HuH-7.5 (cell line): ENCODE measurements around the gene C1QB.
A peak's percentile ranks its signal among the peaks of the same experiment; 100 is the strongest.
"Not testable (repeated sequence)": the region's sequence is repeated elsewhere in the genome, so short reads cannot be mapped to it uniquely, and the experiment has no call there.

Experiments
- DNase-seq: peaks from one replicate; pipeline ENCODE4 v3.0.0; 2011; ENCODE audit warnings: low spot score

Gene C1QB

DNA sequence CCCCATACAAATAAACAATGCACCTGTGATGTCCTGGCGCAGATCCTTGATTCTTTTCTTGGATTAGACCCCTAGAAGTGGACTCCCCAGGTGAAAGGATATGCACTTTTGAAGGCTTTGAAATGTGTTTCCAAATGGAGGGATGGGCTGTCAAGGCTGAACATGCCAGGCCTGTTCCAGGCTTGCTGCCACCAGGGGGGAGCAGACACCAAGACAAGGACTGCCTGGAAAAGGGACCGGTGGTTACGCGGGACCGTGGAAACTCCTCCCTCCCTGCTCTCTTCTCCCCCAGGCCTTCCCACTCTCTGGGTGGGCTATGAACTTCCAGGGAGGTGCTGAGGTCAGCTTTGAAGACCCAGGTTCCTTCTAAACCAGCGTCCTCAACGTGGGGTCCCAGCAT, 12.7 kb downstream of the C1QB start:
- DNase-seq, result no peak

DNA sequence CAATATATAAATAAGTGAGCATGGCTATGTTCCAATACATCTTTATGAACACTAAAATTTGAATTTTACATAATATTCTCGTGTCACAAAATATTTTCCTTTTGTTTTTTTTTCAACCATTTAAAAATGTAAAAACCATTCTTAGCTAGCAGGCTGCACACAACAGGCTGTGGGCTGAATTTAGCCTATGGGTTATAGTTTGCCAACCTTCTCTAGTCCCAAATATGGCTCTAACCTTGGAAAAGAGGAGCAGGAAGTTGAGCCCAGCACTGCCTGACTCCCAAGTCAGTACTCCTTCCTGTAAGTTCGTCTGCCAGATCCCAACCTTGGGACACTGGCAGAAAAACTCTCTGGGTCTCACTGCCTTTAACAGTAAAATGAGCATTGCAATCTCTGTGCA, 13.4 kb downstream of the C1QB start:
- DNase-seq, result no peak

DNA sequence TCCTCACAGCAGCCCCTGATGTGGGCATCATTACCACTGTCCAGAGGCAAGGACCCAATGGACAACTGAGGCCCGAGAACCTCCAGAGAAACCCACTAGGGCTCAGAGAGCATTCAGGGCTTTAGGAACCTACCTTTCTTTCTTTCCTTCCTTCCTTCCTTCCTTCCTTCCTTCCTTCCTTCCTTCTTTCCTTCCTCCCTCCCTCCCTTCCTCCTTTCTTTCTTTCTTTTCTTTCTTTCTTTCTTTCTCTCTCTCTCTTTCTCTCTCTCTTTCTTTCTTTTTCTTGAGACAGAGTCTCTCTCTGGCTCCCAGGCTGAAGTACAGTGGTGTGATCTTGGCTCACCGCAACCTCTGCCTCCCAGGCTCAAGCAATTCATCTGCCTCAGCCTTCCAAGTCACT, 15.8 kb downstream of the C1QB start:
- DNase-seq, result not testable (repeated sequence)

DNA sequence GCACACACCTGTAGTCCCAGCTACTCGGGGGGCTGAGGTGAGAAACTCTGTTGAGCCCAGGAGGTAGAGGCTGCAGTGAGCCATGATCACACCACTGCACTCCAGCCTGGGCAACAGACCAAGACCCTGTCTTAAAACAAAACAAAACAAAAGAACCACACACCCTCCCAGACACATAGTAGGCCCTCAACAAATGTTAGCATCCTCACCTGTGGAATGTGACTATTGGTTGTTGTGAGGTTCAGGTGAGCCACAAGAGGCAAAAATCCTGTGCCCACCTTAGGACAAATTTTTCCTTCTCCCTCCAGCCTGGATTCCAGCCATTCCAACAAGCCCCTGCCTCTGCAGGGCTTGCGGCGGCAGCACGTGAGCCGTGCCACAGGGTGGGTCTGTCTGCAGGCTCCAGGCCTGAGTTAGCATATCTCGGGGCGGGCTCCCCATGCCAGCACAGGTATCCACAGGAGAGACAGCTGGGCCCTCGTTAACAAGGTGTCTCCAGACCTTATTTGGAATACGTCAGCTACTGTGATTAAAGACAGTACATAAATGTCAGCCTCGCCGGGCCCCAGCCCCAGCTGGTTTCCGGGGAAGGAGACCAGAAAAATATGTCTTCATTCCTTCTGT, 17.4 kb downstream of the C1QB start:
- DNase-seq, result no peak

DNA sequence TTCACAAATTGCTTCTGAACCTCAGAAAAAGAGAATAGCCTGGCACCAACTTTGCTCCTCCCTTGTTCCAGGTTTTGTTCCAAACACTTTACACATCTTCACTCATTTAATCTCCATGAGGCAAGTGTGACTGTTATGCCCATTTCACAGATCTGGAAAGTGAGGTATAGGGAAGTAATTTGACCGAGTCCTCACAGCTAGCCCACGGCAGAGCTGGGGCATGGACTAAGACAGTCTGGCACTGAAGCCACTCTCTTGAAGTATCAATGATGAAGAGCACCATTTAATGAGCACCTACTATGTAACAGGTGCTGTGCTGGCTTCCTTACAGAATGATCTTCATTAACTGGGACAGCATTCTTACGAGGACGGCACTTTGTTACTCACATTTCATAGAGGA, 19.0 kb downstream of the C1QB start:
- no peak for DNase-seq

DNA sequence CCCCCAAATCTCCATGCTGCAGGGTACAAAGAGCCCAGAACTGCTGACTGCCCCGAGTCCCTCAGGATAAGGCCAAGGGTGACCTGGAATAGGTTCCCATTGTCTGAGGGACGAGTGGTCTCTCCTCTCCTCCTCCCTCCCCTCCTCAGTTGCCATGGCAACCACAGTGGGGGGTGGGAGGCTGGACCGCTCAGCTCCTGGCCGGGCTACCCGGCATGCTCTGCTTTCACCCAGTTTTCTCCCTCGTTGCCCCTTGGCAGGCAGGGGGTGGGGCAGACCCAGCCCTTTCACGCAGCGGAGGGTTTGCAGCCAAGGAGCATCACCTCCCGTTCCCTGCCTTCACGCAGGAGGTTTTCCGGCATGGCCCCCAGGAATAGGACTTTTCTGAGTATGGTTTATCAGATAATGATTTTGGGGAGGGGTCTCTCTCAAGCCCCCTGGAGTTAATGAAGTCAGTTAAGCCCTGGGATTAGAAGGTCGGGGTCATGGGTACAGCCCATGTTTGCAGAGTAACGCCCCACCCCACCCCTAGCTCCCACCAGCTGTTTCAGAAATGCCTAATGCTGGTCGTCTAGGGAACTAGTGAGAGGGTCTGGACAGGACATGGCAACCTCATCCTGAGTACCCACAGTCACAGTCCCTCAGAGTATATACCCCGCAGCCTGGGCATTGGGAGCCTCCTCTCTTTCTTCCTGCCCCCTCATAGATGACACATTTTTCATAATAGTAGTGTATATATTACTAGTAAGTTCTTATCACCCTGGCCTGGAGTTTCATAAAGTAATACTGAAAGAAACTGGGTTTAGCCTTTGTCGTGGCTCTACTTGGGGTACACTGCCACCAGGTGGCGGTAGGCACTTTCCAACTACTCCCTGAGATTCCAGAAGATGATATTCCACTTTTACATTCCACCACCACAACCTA, 20.7 kb downstream of the C1QB start:
- DNase-seq, result peak; percentile 64

DNA sequence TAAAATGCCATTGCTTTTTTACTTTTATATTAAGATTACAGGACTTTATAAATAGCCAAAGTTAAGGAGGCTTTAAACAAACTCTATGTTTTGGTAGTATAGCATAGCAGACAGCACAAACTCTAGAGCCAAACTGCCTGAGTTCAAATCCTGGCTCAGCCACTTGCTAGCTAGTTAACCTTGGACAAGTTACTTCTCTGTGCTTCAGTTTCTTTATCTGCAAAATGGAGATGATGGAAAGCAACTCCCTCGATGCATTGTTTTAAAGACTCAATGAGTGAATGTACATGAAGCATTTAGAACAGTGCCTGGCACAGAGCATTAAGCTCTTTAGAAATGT, 21.3 kb downstream of the C1QB start:
- DNase-seq, result no peak

DNA sequence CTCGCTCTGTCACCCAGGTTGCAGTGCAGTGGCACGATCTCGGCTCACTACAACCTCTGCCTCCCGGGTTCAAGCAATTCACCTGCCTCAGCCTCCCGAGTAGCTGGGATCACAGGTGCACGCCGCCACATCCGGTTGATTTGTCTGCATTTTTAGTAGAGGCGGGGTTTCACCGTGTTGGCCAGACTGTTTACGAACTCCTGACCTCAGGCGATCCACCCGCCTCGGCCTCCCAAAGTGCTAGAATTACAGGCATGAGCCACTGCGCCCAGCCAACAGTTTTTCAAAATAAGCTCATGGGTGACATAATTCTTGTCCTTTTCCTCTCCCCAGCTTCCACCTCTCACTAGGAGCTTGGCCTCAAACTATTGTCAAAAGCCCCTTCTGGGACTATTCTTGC, 23.1 kb downstream of the C1QB start:
- DNase-seq, result not testable (repeated sequence)

DNA sequence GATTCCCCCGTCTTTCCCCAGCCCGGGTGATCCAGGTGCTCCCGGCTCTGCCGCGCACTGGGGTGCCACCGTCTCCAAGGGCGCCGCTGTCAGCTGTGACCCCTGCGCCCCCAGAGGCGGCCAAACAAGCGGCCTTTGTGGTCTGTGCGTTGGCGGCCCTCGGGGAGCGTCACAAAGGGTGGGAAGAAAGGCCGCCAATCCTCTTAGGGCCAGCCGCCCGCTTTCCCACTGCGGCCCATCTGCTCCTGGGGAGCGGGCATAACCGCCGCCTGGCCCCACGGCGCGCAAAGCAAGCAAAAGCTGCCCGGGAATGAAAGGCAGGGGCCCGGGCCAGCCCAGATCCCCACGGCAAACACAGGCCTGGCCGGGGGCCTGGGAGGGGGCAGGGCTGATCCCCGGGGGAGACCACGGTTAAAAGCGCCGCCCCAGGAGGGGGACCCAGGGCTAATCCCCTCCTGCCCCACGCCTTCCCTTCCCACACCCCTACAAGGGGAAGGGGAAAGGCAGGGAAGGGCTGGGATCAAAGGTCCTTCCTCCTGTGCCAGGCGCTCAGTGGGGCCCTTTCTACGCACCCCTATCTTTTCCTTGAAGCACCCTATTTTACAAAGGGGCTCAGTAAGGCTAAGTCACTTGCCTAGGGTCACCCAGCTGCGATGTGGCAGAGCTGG, 24.0 kb downstream of the C1QB start:
- no peak for DNase-seq

DNA sequence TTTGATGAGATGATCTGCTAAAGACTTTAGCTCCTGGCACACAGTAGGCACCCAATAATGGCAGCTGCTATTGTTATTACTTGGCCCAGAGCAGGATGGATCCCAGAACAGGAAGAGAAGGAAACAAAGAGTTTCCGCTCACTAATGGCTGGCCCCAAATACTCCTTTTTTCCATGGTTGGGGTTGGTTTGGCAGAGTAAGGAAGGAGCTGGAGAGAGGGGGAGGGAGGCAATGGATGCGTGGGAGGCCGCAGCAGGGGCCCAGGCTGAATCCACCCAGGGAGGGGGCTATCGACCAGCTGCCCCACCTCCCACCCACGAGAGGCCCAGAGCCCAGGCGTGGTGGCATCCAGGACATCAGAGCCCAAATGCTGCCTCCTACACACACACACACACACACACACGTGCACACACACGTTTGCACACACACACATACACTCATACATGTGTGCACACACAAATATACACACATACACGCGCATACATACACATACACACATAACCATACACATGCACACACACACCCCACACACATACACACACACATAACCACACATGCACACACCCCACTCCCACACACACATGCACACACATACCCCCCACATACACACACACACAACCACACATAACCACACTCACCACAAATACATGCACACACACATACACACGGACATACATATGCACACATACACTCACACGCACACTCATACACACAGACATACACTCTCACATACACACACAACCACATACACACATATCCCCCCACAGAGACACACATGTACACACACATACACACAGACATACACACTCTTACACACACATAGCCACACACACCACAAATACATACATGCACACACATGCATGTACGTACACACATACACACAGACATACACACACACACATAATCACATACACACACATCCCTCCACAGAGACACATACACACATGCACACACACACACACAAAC, 25.2 kb downstream of the C1QB start:
- DNase-seq, result no peak

DNA sequence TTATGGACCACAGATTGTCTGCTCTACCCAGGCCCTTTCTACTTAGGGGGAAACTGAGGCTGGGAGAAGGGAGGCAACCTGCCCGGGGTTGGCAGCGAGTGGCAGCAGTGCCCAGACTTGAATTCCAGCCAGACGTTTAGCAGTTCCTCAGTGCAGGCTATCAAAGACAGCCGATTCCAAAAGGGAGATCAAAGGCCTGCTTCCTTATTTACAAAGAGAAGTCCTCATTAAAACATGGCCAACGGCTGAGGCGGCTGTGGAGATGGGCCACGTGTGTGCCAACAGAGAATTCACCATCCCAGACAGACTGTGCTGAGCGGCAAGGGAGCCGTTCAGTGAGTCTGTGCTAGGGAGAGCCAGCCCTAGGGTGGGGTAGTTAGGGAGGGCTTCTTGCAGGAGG, 27.7 kb downstream of the C1QB start:
- no peak for DNase-seq

DNA sequence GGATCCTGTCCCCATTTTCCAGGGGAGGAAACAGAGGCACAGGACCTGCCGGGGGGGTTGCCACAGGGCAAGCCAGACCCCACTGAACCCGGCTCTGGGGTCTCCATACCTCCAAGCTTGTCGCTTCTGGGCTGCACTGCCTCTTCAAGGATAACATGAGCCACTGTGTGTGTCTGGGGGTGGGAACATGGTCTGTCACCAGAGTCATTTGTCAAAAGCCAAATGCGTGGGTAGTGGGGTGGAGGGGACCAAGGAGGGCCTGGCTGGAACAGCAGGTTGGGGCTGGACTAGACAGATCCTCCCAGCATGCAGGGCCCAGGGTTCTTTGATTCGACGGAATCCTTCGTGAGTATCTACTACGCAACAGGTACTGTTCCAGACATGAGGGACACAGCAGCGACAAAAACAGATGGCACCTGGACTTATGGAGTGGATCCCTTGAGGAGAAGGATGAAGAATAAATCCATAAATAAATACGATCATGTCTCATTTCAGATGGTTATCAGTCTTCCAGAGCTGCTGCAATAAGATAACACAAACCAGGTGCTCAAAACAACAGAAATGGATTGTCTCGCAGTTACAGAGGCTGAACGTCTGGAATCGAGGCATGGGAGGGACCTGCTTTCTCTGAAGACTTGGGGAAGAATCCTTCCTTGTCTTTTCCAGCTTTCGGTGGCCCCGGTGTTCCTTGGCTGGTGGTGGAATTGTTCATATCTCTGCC, 28.7 kb downstream of the C1QB start:
- no peak for DNase-seq

DNA sequence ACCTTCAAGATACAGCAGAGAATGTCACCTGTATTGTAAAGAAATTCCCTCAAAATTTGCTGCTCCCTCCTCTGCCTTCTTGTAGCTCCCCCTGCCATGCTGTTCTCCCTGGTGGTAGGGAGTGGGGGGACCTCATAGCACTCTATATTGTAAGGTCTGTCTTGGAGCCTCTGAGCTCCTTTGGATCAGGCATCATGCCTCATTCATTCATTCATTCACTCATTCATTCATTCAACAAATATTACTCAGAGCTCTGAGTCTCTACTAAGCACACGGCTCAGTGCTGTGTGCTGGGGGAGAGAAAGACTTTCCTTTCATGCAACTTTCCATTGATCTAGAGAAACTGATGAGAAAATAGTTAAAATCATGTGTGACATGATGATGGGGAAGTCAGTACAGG, 30.5 kb downstream of the C1QB start:
- no peak for DNase-seq

DNA sequence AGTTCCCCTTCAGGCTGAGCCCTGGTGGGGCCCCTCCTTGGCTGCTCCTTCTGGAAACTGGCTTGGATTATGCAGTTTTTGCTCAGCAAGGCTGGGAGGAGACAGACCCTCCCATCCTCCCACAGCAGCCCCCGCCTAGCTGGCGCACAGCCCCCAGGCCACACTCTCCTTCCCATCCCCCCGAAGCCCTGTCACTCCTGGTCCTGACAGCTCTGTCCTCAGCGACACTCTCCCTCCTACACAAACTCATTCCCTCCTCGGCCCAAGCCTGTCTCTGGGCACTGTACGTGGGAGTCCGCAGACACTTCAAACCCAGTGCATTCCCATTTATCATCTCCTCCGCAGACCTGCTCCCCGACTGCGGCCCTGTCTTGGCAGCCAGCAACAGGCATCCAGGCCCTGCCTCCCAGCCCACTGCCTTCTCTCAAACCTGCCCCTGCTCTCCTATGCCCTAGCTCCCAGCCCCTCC, 32.6 kb downstream of the C1QB start:
- DNase-seq, result no peak

DNA sequence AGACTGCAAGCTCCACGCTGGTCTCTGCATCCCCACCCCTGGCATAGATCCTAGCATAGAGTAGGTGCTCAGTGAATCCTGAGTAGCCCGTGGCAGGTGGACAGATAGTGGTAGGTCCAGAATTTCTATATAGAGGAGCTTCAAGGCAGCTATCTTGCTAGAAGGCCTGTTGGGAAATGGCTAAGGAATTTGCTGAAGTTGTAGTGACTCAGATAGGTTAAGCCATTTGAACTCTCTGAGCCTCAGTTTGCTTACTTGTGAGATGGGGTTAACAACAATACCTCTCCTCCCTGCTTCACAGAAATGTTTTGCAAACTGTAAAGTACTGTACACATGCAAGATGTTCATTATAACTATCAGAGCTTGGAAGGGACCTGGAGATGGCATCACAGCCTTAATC, 34.2 kb downstream of the C1QB start:
- no peak for DNase-seq

DNA sequence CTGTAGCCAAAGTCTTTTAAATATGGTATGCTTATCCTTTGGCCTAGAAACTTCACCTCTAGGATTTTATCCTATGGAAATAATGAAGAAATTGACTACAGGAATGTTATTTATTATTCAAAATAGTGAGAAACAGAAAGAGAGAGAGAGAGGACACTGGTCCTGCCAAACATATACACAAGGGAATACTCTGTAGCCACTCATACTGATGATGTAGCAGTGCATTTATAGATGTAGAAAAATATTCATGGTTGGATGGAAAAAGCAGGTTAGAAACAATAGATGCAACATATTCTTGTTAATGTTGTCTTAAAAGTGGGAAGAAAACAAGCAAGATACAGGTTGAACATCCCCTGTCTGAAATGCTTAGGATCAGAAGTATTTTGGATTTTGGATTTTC, 35.4 kb downstream of the C1QB start:
- DNase-seq, result no peak

DNA sequence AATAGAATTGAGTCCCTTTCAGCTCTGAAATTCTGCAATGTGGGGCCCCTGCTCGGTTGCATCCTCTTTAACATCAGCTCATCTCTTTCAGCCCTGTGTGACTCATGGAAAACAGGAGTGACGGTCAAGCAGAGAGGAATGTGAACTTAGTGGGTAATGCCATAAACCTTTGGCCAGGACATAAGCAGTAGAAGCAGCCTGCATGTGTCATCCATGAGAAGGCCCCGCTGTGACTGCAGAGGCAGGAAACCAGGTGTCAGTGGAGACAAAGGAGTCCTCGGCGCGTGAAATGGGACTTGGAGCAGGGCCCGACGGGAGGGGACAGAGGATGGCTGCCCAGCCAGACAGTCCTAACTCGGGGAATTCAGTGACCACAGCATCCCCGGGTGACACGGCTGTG, 36.5 kb downstream of the C1QB start:
- peak; percentile 39 for DNase-seq

DNA sequence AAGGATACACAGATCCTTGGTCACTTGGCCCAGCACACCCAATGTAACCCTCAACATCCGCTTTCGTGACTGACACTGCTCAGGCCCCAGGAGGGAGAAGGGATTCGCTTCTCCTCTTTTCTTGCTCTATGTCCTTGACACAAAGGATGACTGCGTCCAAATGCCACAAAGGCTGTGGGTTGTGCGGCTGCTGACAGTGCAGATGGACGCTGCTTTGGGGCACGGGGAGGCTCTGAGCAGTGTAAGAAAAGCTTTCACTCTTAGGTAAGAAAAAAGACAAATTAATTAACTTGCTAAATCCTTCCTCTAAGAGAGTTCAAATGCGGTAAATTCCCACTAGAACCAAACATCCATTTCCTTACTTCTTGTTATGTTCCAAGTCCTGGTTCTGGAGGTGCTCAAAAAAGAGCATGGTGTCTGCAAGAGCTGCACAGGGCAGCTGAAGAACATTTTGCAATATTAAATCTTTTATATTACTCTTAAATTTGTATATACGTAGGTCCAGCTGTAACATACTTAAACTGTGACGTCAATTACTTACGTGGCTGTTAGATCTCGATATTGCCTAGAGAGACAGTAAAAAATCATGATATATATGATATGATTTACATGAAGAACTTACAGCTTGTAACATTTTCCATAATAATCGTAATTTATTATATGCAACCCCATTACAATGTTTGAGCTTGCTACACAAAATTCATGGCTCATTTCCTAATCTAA, 38.2 kb downstream of the C1QB start:
- no peak for DNase-seq

DNA sequence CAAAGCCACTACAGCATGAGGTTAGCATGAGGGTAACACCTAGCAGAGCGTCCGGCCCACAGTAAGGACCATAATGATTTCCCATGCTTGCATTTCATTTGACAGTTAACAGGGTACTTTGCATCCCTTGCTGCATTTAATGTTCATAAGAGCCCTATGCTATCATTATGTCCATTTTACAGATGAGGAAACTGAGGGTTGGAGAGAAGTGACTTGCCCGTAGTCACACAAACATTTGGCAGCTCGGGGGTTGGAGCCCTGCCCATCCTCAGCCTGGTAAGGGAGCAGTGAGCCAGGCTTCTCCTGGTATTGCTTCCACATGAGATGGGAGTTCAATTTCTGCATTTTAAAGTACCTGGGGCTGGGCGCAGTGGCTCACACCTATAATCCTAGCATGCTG, 41.1 kb downstream of the C1QB start:
- DNase-seq, result no peak

DNA sequence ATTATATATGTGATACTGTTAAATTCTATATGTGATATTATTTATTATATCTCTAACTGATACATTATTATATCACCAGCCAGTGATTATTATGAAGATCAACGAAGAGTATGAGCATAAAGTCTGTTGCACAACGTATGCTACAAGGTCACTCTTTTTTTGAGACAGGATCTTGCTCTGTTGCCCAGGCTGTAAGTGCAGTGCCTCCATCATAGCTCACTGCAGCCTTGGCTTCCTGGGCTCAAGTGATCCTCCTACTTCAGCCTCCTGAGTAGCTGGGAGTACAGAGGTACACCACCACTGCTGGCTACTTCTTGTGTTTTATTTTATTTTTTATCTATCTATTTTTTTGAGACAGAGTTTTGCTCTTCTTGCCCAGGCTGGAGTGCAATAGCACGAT, 43.6 kb downstream of the C1QB start:
- no peak for DNase-seq

DNA sequence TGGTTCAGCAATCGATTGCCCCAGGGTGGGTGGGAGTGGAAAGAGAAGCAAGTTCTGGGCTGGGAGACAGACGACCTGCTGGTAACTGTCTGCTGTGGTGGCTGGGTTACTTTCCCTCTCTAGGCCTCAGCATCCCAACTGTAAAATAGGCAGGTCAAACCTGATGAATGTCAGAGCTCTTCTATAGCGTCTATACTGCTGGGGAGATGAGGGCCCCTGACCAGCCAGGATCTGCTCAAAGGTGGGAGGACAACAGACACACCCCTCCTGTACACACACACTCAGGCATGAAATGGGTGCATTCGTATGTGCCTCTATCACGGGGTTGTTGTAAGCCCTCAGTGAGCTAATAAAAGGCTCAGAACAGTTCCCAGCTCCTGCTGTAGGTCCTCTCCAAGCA, 44.9 kb downstream of the C1QB start:
- DNase-seq, result no peak
